CD1c-positive myeloid dendritic cell (primary cell): Measurements from ENCODE around the gene DDX42.

Experiments used
- DNase-seq: peaks from one replicate; pipeline ENCODE4 v3.0.0-alpha.2; 2016; ENCODE audit errors: extremely low spot score

Gene DDX42

GRCh38 chr17:63821804-63822203 is 47.8 kb downstream of the DDX42 start:
- no peak for DNase-seq

- DNase-seq = no peak
Measured at GRCh38 chr17:63822537-63822936, 48.6 kb downstream of the DDX42 start.

GRCh38 chr17:63823659-63824331 is 49.8 kb downstream of the DDX42 start:
- DNase-seq = no peak

- no peak for DNase-seq
Measured at GRCh38 chr17:63824362-63824761, 50.4 kb downstream of the DDX42 start.

- DNase-seq = peak; percentile 34
Measured at GRCh38 chr17:63826468-63827001, 52.6 kb downstream of the DDX42 start.

GRCh38 chr17:63827002-63827800 is 53.2 kb downstream of the DDX42 start, which contains the start of the genes FTSJ3 and PSMC5:
TSS of gene FTSJ3 (minus strand) at chr17:63827663. CDS start at chr17:63826902, 761 bp downstream.
TSS of gene PSMC5 (plus strand) at chr17:63827431. CDS start at chr17:63827491, 60 bp downstream.
- DNase-seq = peak; percentile 97

GRCh38 chr17:63827801-63828221 is 53.8 kb downstream of the DDX42 start:
- DNase-seq = no peak

- DNase-seq = no peak
Measured at GRCh38 chr17:63828936-63829335, 55.0 kb downstream of the DDX42 start.

GRCh38 chr17:63830278-63830677 is 56.3 kb downstream of the DDX42 start:
- no peak for DNase-seq

GRCh38 chr17:63830904-63831491 is 57.0 kb downstream of the DDX42 start:
- DNase-seq = no peak

- DNase-seq = no peak
Measured at GRCh38 chr17:63831505-63831904, 57.5 kb downstream of the DDX42 start.

GRCh38 chr17:63832014-63832413 is 58.0 kb downstream of the DDX42 start:
- DNase-seq = no peak

- DNase-seq = no peak
Measured at GRCh38 chr17:63832455-63832854, 58.5 kb downstream of the DDX42 start.

- DNase-seq = no peak
Measured at GRCh38 chr17:63833026-63833740, 59.2 kb downstream of the DDX42 start.

- no peak for DNase-seq
Measured at GRCh38 chr17:63833741-63834373, 59.9 kb downstream of the DDX42 start.

- DNase-seq = peak; percentile 80
Measured at GRCh38 chr17:63834431-63835166, 60.6 kb downstream of the DDX42 start.

GRCh38 chr17:63835167-63835720 is 61.3 kb downstream of the DDX42 start:
- DNase-seq = no peak

GRCh38 chr17:63836811-63837210 is 62.8 kb downstream of the DDX42 start:
- no peak for DNase-seq

- DNase-seq = no peak
Measured at GRCh38 chr17:63837480-63837879, 63.5 kb downstream of the DDX42 start.

- DNase-seq = no peak
Measured at GRCh38 chr17:63837962-63838600, 64.1 kb downstream of the DDX42 start.
